Measurements from ENCODE around the gene TCF7L1.

The TCF7L1 gene

GRCh38 chr2:85167479-85167878 is 34.3 kb downstream of the TCF7L1 start:
- ATAC-seq (no peak), DNase-seq (ENCODE audit: low spot score in 2 of 2) (no peak)
- Mint-ChIP-seq H3K4me1 (no peaks in the 10 kb centered on the region), H3K4me3 (no peak overlapping the region), H3K27ac (no peak overlapping the region), H3K36me3 (no peaks in the 10 kb centered on the region), H3K9me3 (no peaks in the 10 kb centered on the region)

GRCh38 chr2:85168942-85169341 is 35.8 kb downstream of the TCF7L1 start:
- no peaks in the 10 kb centered on the region for H3K36me3 Mint-ChIP-seq
- H3K9me3 Mint-ChIP-seq = no peaks in the 10 kb centered on the region
- no peaks in the 10 kb centered on the region for H3K4me1 Mint-ChIP-seq
- DNase-seq (ENCODE audit: low spot score in 2 of 2) = no peak
- no peak overlapping the region for H3K4me3 Mint-ChIP-seq
- no peak overlapping the region for H3K27ac Mint-ChIP-seq
- no peak for ATAC-seq

DNA sequence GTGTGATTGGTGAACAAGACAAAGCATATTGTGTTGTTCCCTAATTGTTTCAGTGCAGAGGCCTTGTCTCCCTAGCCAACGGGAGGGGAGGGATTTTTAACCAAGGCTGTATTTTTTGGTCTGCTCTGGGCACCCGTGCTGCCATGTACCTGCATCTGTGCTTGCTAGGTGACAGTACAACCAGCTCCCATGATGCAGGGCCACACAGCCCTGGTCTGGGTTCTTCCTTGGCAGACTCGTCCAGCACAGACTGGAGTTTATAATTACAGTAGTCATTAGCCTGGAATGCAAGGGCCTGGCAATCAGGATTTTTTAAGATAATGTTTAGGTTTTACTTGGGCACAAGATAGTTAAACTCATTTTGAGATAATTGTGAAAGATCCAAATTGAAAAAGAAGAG is 36.4 kb downstream of the TCF7L1 start:
- ATAC-seq (no peak), DNase-seq (ENCODE audit: low spot score in 2 of 2) (no peak)
- no peak overlapping the region for H3K4me3 Mint-ChIP-seq
- no peaks in the 10 kb centered on the region for H3K9me3 Mint-ChIP-seq
- no peak overlapping the region for H3K27ac Mint-ChIP-seq
- H3K4me1 Mint-ChIP-seq = no peaks in the 10 kb centered on the region
- H3K36me3 Mint-ChIP-seq = no peaks in the 10 kb centered on the region

- no peak for ATAC-seq
- DNase-seq (ENCODE audit: low spot score in 2 of 2) = no peak
- Mint-ChIP-seq H3K36me3 (no peaks in the 10 kb centered on the region), H3K9me3 (no peaks in the 10 kb centered on the region), H3K27ac (no peak overlapping the region), H3K4me1 (no peaks in the 10 kb centered on the region), H3K4me3 (no peak overlapping the region)
These were observed 37.8 kb downstream of the TCF7L1 start for GRCh38 chr2:85170938-85171475.

GRCh38 chr2:85171916-85172315 is 38.7 kb downstream of the TCF7L1 start:
- Mint-ChIP-seq H3K27ac (no peak overlapping the region), H3K4me3 (no peak overlapping the region), H3K9me3 (no peaks in the 10 kb centered on the region), H3K4me1 (no peaks in the 10 kb centered on the region), H3K36me3 (no peaks in the 10 kb centered on the region)
- no peak for ATAC-seq
- no peak for DNase-seq (ENCODE audit: low spot score in 2 of 2)

DNA sequence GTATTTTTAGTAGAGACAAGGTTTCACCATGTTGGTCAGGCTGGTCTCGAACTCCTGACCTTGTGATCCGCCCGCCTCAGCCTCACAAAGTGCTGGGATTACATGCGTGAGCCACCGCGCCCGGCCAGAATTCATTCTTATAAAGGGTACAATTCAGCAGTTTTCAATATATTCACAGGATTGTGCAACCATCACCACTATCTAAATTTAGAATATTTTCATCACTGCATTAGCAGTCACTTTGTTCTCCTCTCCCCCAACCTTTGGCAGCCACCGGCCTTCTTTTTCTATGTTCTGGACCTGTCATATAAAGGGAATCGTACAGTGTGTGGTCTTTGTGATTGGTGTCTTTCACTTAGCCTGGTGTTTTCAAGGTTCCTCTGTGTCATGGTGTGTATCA is 40.7 kb downstream of the TCF7L1 start:
- Mint-ChIP-seq H3K36me3 (no peaks in the 10 kb centered on the region), H3K9me3 (no peaks in the 10 kb centered on the region), H3K4me3 (no peak overlapping the region), H3K27ac (no peak overlapping the region), H3K4me1 (peaks cover 11% of the 10 kb centered on the region)
- DNase-seq (ENCODE audit: low spot score in 2 of 2) (no peak), ATAC-seq (no peak)

GRCh38 chr2:85174943-85175342 is 41.8 kb downstream of the TCF7L1 start:
- Mint-ChIP-seq H3K4me1 (peaks cover 11% of the 10 kb centered on the region), H3K27ac (no peak overlapping the region), H3K9me3 (no peaks in the 10 kb centered on the region), H3K4me3 (no peak overlapping the region), H3K36me3 (no peaks in the 10 kb centered on the region)
- DNase-seq (ENCODE audit: low spot score in 2 of 2) = no peak
- no peak for ATAC-seq

- Mint-ChIP-seq H3K9me3 (no peaks in the 10 kb centered on the region), H3K36me3 (no peaks in the 10 kb centered on the region), H3K4me3 (no peak overlapping the region), H3K4me1 (peaks cover 11% of the 10 kb centered on the region), H3K27ac (no peak overlapping the region)
- DNase-seq (ENCODE audit: low spot score in 2 of 2) (no peak), ATAC-seq (no peak)
These were observed 42.4 kb downstream of the TCF7L1 start for GRCh38 chr2:85175369-85176299.

- no peak overlapping the region for H3K27ac Mint-ChIP-seq
- H3K4me3 Mint-ChIP-seq = no peak overlapping the region
- peaks cover 15% of the 10 kb centered on the region for H3K4me1 Mint-ChIP-seq
- H3K36me3 Mint-ChIP-seq = no peaks in the 10 kb centered on the region
- DNase-seq (ENCODE audit: low spot score in 2 of 2) (no peak), ATAC-seq (no peak)
- H3K9me3 Mint-ChIP-seq = no peaks in the 10 kb centered on the region
These were observed 44.0 kb downstream of the TCF7L1 start for GRCh38 chr2:85177031-85177824.

GRCh38 chr2:85178154-85178553 is 45.0 kb downstream of the TCF7L1 start:
- H3K36me3 Mint-ChIP-seq = no peaks in the 10 kb centered on the region
- H3K27ac Mint-ChIP-seq = no peak overlapping the region

DNA sequence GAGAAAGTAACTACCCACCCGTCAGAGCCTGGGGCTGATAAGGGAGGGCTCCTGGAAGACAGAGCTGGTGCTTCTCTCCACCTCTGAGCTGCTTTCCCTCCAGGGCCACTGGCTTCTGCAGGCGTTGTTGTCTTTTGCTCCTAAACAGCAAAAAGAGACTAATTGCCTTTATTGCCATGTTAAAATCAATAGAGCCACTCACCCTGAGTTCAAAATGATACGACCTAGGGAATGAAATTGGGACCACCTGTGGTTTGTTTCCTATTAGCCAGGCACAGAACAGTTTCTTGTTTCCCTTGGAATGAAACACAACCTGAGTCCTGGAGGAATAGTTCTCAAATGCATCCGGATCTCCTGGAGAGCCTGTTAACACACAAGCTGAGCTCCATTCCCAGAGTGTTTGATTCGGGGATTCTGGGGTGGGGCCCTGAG is 45.8 kb downstream of the TCF7L1 start:
- Mint-ChIP-seq H3K4me1 (peaks cover 15% of the 10 kb centered on the region), H3K36me3 (no peaks in the 10 kb centered on the region), H3K4me3 (no peak overlapping the region), H3K27ac (no peak overlapping the region), H3K9me3 (no peaks in the 10 kb centered on the region)
- no peak for ATAC-seq
- DNase-seq (ENCODE audit: low spot score in 2 of 2) = no peak

More at GRCh38 chr2:85178154-85178553, 45.0 kb downstream of the TCF7L1 start:
- no peaks in the 10 kb centered on the region for H3K9me3 Mint-ChIP-seq
- DNase-seq (ENCODE audit: low spot score in 2 of 2) (no peak), ATAC-seq (no peak)
- H3K4me1 Mint-ChIP-seq = peaks cover 15% of the 10 kb centered on the region
- H3K4me3 Mint-ChIP-seq = no peak overlapping the region

- Mint-ChIP-seq H3K27ac (no peak overlapping the region), H3K4me1 (peaks cover 15% of the 10 kb centered on the region)
- no peak for DNase-seq (ENCODE audit: low spot score in 2 of 2)
These were observed 46.3 kb downstream of the TCF7L1 start for GRCh38 chr2:85179541-85179940.

GRCh38 chr2:85180322-85181133 is 47.3 kb downstream of the TCF7L1 start:
- Mint-ChIP-seq H3K9me3 (no peaks in the 10 kb centered on the region), H3K36me3 (no peaks in the 10 kb centered on the region), H3K27ac (peak overlapping the region; percentile 51), H3K4me3 (no peak overlapping the region), H3K4me1 (peaks cover 15% of the 10 kb centered on the region)
- ATAC-seq (no peak), DNase-seq (ENCODE audit: low spot score in 2 of 2) (no peak)

More at GRCh38 chr2:85179541-85179940, 46.3 kb downstream of the TCF7L1 start:
- Mint-ChIP-seq H3K9me3 (no peaks in the 10 kb centered on the region), H3K36me3 (no peaks in the 10 kb centered on the region), H3K4me3 (no peak overlapping the region)
- no peak for ATAC-seq

- H3K4me3 Mint-ChIP-seq = no peak overlapping the region
- DNase-seq (ENCODE audit: low spot score in 2 of 2) = no peak
These were observed 48.0 kb downstream of the TCF7L1 start for GRCh38 chr2:85181134-85181631.

More at GRCh38 chr2:85181134-85181631, 48.0 kb downstream of the TCF7L1 start:
- H3K36me3 Mint-ChIP-seq = no peaks in the 10 kb centered on the region
- peak; percentile 19 for ATAC-seq
- H3K4me1 Mint-ChIP-seq = peaks cover 15% of the 10 kb centered on the region
- H3K9me3 Mint-ChIP-seq = no peaks in the 10 kb centered on the region
- peak overlapping the region; percentile 51 for H3K27ac Mint-ChIP-seq
